ENCODE data around the gene MRPL16. TPM values are rescaled to one million over a fixed set of nuclear protein-coding genes. Genes with fewer than 3 reads are reported as not detected.

Gene MRPL16
- total and polyA plus RNA-seq, 2 of the 4 experiments (the other 2 are of a cell fraction), result 43.9 to 71.3 TPM

- no peak overlapping the region for H2AFZ ChIP-seq (replicated peaks; ENCODE audit: low read length, poor library complexity)
- BruUV-seq (replicated peaks), result no TSS peak
- H4K20me1 ChIP-seq (ENCODE audit: insufficient read depth, low read length), result peaks cover 15% of the 10 kb centered on the region; the same call in 1 of the 2 replicates
- H3K14ac ChIP-seq (replicated peaks; ENCODE audit: low read depth, low read length), result no peak overlapping the region
- H3K23ac ChIP-seq (ENCODE audit: low read depth, low read length), result no peak overlapping the region
- no peak overlapping the region for H3K27ac ChIP-seq (ENCODE audit: insufficient read depth, low read length)
- no peaks in the 10 kb centered on the region for H3K27me3 ChIP-seq (ENCODE audit: control insufficient read depth, insufficient read depth, low read length)
- H3K4me1 ChIP-seq (ENCODE audit: control insufficient read depth, insufficient read depth, low read length), result peaks cover 2% of the 10 kb centered on the region; the same call in 1 of the 2 replicates
- H4K91ac ChIP-seq (ENCODE audit: insufficient read depth, low read depth, low read length), result no peak overlapping the region
- ATAC-seq (ENCODE audit: low read depth) (no peak), DNase-seq (no peak)
- H2BK5ac ChIP-seq (ENCODE audit: low read depth, low read length, poor library complexity, severe bottlenecking), result no peak overlapping the region
- H2BK120ac ChIP-seq (ENCODE audit: low read depth, low read length), result no peak overlapping the region
- no peak overlapping the region for H3K9ac ChIP-seq (ENCODE audit: low read depth, low read length)
- no peak overlapping the region for H3K18ac ChIP-seq (ENCODE audit: low read depth, low read length)
- H3K36me3 ChIP-seq (ENCODE audit: control insufficient read depth, insufficient read depth, low read length), result no peaks in the 10 kb centered on the region; the same call in 1 of the 2 replicates
- no peak overlapping the region for H3K4me2 ChIP-seq (ENCODE audit: low read depth, low read length)
- H2BK15ac ChIP-seq (ENCODE audit: low read depth, low read length), result no peak overlapping the region
- H3K4me3 ChIP-seq (ENCODE audit: insufficient read depth, low read depth, low read length), result no peak overlapping the region
- TF ChIP-seq MAZ (IDR thresholded peaks at IDR 0.05; ENCODE audit: borderline replicate concordance, low read depth, low read length), result no peak
- intact Hi-C loops (cut with micrococcal nuclease), result no loop called here
- no peak overlapping the region for H2AK5ac ChIP-seq (ENCODE audit: low read depth, low read length)
- in situ Hi-C loops (cut with MboI; ENCODE audit: low sequenced_read_pairs), result no loop called here
- H2AK9ac ChIP-seq (replicated peaks; ENCODE audit: low read depth, low read length, poor library complexity), result no peak overlapping the region
- no peak overlapping the region for H3K4ac ChIP-seq (ENCODE audit: low read depth, low read length)
- peaks cover 19 to 22% of the 10 kb centered on the region in 2 experiments; a peak in 3 of 4 replicates for H3K79me1 ChIP-seq (ENCODE audit: low read depth in 1 of 2, low read length in 2 of 2)
- H4K5ac ChIP-seq (ENCODE audit: low read depth, low read length), result no peak overlapping the region
- no peak overlapping the region for H3K56ac ChIP-seq (ENCODE audit: extremely low read depth, insufficient read depth, low read length)
- no peaks in the 10 kb centered on the region for H3K9me3 ChIP-seq (ENCODE audit: control insufficient read depth, insufficient read depth, low read length)
- no peak overlapping the region for H2BK20ac ChIP-seq (ENCODE audit: low read depth, low read length)
- H3K9me1 ChIP-seq (ENCODE audit: insufficient read depth, low read length), result 0 out of 2 replicates have a peak, but pooled peaks cover 3% of the 10 kb centered on the region
- CTCF ChIA-PET, result interaction anchor here (0.9 kb wide), 1 partner anchor 18 kb away, joined by 3 read pairs; no protein-coding TSS in a partner anchor
- no peak overlapping the region for H4K8ac ChIP-seq (ENCODE audit: low read depth in 2 of 2, low read length in 2 of 2)
- dilution Hi-C loops (cut with HindIII; ENCODE audit: low sequenced_read_pairs, unreplicated experiment), result no loop called here
- no CpG with 5 or more reads among the region's 5 CpGs for WGBS, 2 experiments (ENCODE audit: extremely low coverage in 2 of 2, insufficient read length in 1 of 2)
- POLR2A ChIA-PET (ENCODE audit: unreplicated experiment), result no interaction called here
Measured at GRCh38 chr11:59773083-59773440, 37.5 kb downstream of the MRPL16 start.

Data from IMR-90 (cell line).